Right lobe of liver (tissue), 6 donors: ENCODE measurements around the gene SRD5A1. TPM values are rescaled to one million over a fixed set of nuclear protein-coding genes. Genes with fewer than 3 reads are reported as not detected.

Experiments
- ATAC-seq, 4 donors: fragments of 200-7000 bp; cut with Tn5 transposase; one replicate each; pipeline ENCODE4 v1.9.1; 2020; ENCODE audit warnings: mild to moderate bottlenecking in 4 of 4, moderate library complexity in 4 of 4
- DNase-seq, 3 donors: peaks; one replicate each; pipeline ENCODE4 v3.0.0-alpha.2; 2020
- H3K27ac ChIP-seq, 3 donors: fragments of 200-600 bp; one replicate each; pipeline ENCODE4 v1.8.0; 2022
- H3K27me3 ChIP-seq, 2 donors: fragments of 200-600 bp; one replicate each; pipeline ENCODE4 v1.8.0; 2022
- H3K36me3 ChIP-seq, 4 donors: fragments of 200-600 bp; sonication (generic) in 1 of 4; one replicate each; pipeline versions ENCODE4 v1.5.1 to v1.8.0; 2017 to 2022; ENCODE audit warnings: control low read depth in 1 of 4
- H3K4me1 ChIP-seq, 4 donors: fragments of 200-600 bp; sonication (generic) in 1 of 4; one replicate each; pipeline versions ENCODE4 v1.5.1 to v1.8.0; 2017 to 2022; ENCODE audit warnings: control low read depth in 1 of 4
- H3K4me3 ChIP-seq, 3 donors: fragments of 200-600 bp; one replicate each; pipeline ENCODE4 v1.8.0; 2022
- H3K9me3 ChIP-seq, 4 donors: fragments of 200-600 bp; sonication (generic) in 1 of 4; one replicate each; pipeline versions ENCODE4 v1.5.1 to v1.8.0; 2017 to 2022; ENCODE audit warnings: control low read depth in 1 of 4
- CTCF ChIP-seq, 4 donors: fragments of 200-600 bp in 3 of 4; fragments of 450-650 bp in 1 of 4; IDR thresholded peaks; one replicate each; pipeline versions ENCODE4 v1.5.1 to v1.8.0; 2016 to 2022; ENCODE audit warnings: antibody characterized with exemption in 4 of 4, mild to moderate bottlenecking in 2 of 4
- POLR2A ChIP-seq: fragments of 450-650 bp; IDR thresholded peaks from one replicate; pipeline ENCODE4 v1.6.1; 2017; ENCODE audit warnings: antibody characterized with exemption, mild to moderate bottlenecking
- WGBS: methylation state at CpG from one replicate; pipeline ENCODE4 v1.1.6; 2018; ENCODE audit warnings: low coverage, low lambda C conversion rate; ENCODE audit not compliant: insufficient coverage; ENCODE audit errors: missing lambda C conversion rate; 5-methylcytosine and 5-hydroxymethylcytosine counted together
- intact Hi-C, 2 donors: fragments of 100-400 bp; cut with DNase I; formaldehyde crosslinking; loops; one replicate each; pipeline versions ENCODE4 v1.11.2 to v1.14.1; 2022
- total RNA-seq, 6 experiments: library from RNA; depleted of rRNA in 2 of 6; stranded (reverse); fragments of >200 nt in 2 of 6; fragmentation: NEBNext Ultra II Directional in 3 of 6; extraction: Animal tissue kit (Norgen Biotek cat#: 25700) in 3 of 6; gene quantifications; one replicate each; pipeline versions ENCODE4 v1.1.0 to v1.2.4, GENCODE V29; 2016 to 2023
- donor health status: DM: no; HTN: yes; CAD: no.
- donor health status: DM: no; HTN: no; CAD: no.
- donor health status: DM: no; HTN: no; CAD: no.
- donor health status: DM: no; HTN: yes; CAD: no.
- donor health status: DM: no; HTN: yes; CAD: no.

Gene SRD5A1
- total RNA-seq, 6 experiments from 2014 or later = 13.5 to 87.6 (median 52.2) TPM

GRCh38 chr5:6712142-6712576 lies 78.9 kb downstream of the SRD5A1 start:
- H3K9me3 ChIP-seq = no peaks in the 10 kb centered on the region
- H3K36me3 ChIP-seq = no peaks in the 10 kb centered on the region
- TF ChIP-seq POLR2A (peak; percentile 5), CTCF (IDR thresholded peaks at IDR 0.05) (peak in 3 of 4 donors; percentile 3 to 23 (median 18))
- 0% methylated on average over 12 of the region's 36 CpGs for WGBS
- ATAC-seq (peak; percentile 21 to 53 (median 36)), DNase-seq (peak; percentile 55 to 75 (median 61))
- peak overlapping the region; percentile 52 to 73 (median 57) for H3K4me3 ChIP-seq
- H3K27me3 ChIP-seq = no peaks in the 10 kb centered on the region
- H3K27ac ChIP-seq = peak overlapping the region; percentile 79 to 98 (median 92)
- H3K4me1 ChIP-seq = peaks cover 0 to 32% (median 11%) of the 10 kb centered on the region in 4 donors
- intact Hi-C loops = no loop called here

GRCh38 chr5:6712577-6713273 lies 79.5 kb downstream of the SRD5A1 start:
- Histone ChIP-seq H3K4me3 (peak overlapping the region; percentile 52 to 73 (median 57)), H3K36me3 (no peaks in the 10 kb centered on the region), H3K27ac (peak overlapping the region; percentile 79 to 98 (median 92)), H3K4me1 (peaks cover 0 to 38% (median 13%) of the 10 kb centered on the region in 4 donors), H3K27me3 (no peaks in the 10 kb centered on the region), H3K9me3 (no peaks in the 10 kb centered on the region)
- TF ChIP-seq CTCF (IDR thresholded peaks at IDR 0.05) (no peak), POLR2A (peak; percentile 88)
- 0% methylated on average over 26 of the region's 85 CpGs for WGBS
- DNase-seq = peak; percentile 97 to 98 (median 98)
- intact Hi-C loops = no loop called here
- ATAC-seq = peak; percentile 77 to 84 (median 80)

GRCh38 chr5:6713274-6714225 lies 80.3 kb downstream of the SRD5A1 start, which contains the start of gene TENT4A:
TSS of gene TENT4A (plus strand) at chr5:6713432. CDS start at chr5:6713984, 552 bp downstream.
- DNase-seq = peak in 2 of 3 donors; percentile 53 to 61
- TF ChIP-seq CTCF (IDR thresholded peaks at IDR 0.05) (no peak), POLR2A (no peak)
- peak in 2 of 4 donors; percentile 76 to 78 for ATAC-seq

GRCh38 chr5:6714226-6715041 lies 81.2 kb downstream of the SRD5A1 start:
- intact Hi-C loops = no loop called here
- peak overlapping the region; percentile 57 to 73 (median 61) for H3K4me3 ChIP-seq
- H3K9me3 ChIP-seq = no peaks in the 10 kb centered on the region
- peaks cover 0 to 43% (median 13%) of the 10 kb centered on the region in 4 donors for H3K4me1 ChIP-seq
- no peaks in the 10 kb centered on the region for H3K36me3 ChIP-seq
- ATAC-seq (peak; percentile 3 to 9 (median 6)), DNase-seq (peak in 1 of 3 donors; percentile 50)
- no peaks in the 10 kb centered on the region for H3K27me3 ChIP-seq
- TF ChIP-seq POLR2A = no peak
- peak overlapping the region; percentile 43 to 92 (median 65) for H3K27ac ChIP-seq
- 0% methylated on average over 8 of the region's 99 CpGs for WGBS

More at GRCh38 chr5:6713274-6714225, 80.3 kb downstream of the SRD5A1 start, which contains the start of gene TENT4A:
- intact Hi-C loops = no loop called here
- H3K27ac ChIP-seq = peak within 1 kb of the TSS; percentile 79 to 98 (median 92)
- H3K36me3 ChIP-seq = no peaks in the 10 kb centered on the region
- H3K9me3 ChIP-seq = no peaks in the 10 kb centered on the region
- 4% methylated on average over 20 of the region's 174 CpGs for WGBS
- peaks cover 0 to 43% (median 13%) of the 10 kb centered on the region in 4 donors for H3K4me1 ChIP-seq
- peak within 1 kb of the TSS; percentile 57 to 73 (median 61) for H3K4me3 ChIP-seq
- H3K27me3 ChIP-seq = no peaks in the 10 kb centered on the region
